ENCODE measurements around the gene KRTAP12-3. TPM values are rescaled to one million over a fixed set of nuclear protein-coding genes. Genes with fewer than 3 reads are reported as not detected.
"Not testable (repeated sequence)": the region's sequence is repeated elsewhere in the genome, so short reads cannot be mapped to it uniquely, and the experiment has no call there.

KRTAP12-3 gene
- total RNA-seq, 2 experiments from 2014 or later, result not detected

DNA sequence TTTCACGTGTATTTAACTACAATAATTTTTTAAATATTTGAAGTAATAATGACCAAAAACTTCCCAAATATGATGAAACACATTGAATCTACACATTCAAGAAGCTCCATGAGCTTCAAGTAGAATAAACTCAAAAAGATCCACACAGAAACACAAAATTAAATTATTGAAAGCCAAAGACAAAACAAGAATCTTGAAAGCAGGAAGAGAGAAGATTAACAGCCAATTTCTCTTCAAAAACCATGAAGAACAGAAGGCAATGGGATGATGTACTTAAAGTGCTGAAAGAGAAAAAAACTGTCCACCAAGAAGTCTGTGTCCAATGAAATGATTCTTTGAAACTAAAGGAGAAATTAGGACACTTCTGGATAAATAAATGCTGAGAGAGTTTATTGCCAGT lies 25.7 kb upstream of the KRTAP12-3 start:
- CTCF ChIA-PET, result no interaction called here
- Mint-ChIP-seq H3K27me3 (peaks cover 22% of the 10 kb centered on the region), H3K27ac (no peak overlapping the region), H3K4me1 (peaks cover 13% of the 10 kb centered on the region), H3K4me3 (no peak overlapping the region), H3K9me3 (peaks cover 33% of the 10 kb centered on the region), H3K36me3 (ENCODE audit: low read depth) (peaks cover 24% of the 10 kb centered on the region)
- POLR2A ChIA-PET, result no interaction called here
- DNase-seq, result no peak

DNA sequence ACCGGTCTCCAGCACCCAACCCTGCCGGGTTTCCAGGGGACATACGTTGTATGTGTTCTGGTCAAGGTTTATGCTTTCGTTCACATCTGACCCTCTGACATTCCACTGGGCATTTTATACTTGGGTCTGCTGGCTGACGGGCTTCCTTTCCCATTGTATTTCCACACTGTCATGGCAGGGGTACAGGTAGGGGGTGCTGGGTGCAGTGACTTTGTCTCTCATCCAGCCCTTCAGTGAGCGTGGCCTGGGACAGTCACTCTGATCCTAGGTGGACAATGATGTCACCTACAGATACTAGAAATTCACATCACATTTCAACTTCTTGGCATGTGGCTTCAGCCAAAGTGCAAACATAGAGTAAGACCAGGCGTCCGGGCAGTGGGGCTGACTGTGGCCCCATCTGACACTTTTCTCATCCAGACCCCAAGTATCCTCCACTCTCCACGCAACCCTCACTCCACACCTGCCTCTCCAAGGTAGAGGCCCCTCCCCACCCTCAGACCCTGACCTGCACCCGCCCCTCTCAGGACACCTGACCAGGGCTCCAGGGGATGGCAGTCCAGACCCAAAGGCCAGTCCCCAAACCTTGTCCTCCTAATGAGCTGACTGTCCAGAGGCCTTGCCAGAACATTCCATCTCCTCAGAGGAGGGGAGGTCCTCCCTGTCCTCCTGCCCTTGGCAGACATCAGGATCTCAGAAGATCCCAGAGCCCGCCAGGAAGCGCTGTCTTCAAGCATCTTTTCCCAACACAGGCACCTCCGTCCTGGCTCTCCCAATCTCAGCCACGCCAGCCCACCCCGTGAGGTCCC lies 21.3 kb upstream of the KRTAP12-3 start:
- Mint-ChIP-seq H3K4me1 (no peaks in the 10 kb centered on the region), H3K9me3 (peaks cover 29% of the 10 kb centered on the region), H3K4me3 (no peak overlapping the region), H3K27me3 (peaks cover 22% of the 10 kb centered on the region), H3K27ac (no peak overlapping the region), H3K36me3 (ENCODE audit: low read depth) (peaks cover 11% of the 10 kb centered on the region)
- no peak for DNase-seq
- ChIA-PET POLR2A (no interaction called here), CTCF (no interaction called here)

DNA sequence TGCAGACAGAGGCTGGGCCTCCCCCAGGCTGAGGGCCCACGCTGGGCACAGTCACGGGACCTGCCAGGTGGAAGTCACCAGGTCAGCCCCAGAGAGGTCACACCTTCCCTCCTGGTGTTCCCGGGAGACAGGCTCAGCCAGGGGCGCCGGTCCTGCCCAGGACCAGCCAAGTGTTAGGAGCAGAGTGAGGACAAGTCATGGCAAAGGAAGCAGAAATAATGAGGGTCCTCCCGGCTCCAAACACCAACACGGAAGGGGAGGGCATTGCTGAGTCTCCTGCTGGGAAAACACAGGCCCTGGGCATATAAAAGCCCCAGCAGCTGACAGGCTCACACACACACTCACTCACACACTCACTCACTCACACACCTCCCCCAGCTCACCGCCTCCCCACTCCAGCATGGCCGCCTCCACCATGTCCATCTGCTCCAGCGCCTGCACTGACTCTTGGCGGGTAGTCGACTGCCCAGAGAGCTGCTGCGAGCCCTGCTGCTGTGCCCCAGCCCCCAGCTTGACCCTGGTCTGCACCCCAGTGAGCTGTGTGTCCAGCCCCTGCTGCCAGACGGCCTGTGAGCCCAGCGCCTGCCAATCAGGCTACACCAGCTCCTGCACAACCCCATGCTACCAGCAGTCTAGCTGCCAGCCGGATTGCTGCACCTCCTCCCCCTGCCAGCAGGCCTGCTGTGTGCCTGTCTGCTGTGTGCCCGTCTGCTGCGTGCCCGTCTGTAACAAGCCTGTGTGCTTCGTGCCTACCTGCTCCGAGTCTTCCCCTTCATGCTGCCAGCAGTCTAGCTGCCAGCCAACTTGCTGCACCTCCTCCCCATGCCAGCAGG lies 20.5 kb upstream of the KRTAP12-3 start, which contains the start of gene KRTAP10-10:
Gene KRTAP10-10, plus strand, starts transcription at position 339 of the 833 bp plus-strand sequence. Its CDS starts 62 bp downstream, at position 401.
- Mint-ChIP-seq H3K9me3 (peaks cover 24% of the 10 kb centered on the region), H3K4me3 (no peak within 1 kb of the TSS), H3K4me1 (no peaks in the 10 kb centered on the region), H3K36me3 (ENCODE audit: low read depth) (peaks cover 5% of the 10 kb centered on the region), H3K27me3 (peaks cover 17% of the 10 kb centered on the region), H3K27ac (no peak within 1 kb of the TSS)
- ChIA-PET CTCF (no interaction called here), POLR2A (no interaction called here)
- DNase-seq, result no peak

DNA sequence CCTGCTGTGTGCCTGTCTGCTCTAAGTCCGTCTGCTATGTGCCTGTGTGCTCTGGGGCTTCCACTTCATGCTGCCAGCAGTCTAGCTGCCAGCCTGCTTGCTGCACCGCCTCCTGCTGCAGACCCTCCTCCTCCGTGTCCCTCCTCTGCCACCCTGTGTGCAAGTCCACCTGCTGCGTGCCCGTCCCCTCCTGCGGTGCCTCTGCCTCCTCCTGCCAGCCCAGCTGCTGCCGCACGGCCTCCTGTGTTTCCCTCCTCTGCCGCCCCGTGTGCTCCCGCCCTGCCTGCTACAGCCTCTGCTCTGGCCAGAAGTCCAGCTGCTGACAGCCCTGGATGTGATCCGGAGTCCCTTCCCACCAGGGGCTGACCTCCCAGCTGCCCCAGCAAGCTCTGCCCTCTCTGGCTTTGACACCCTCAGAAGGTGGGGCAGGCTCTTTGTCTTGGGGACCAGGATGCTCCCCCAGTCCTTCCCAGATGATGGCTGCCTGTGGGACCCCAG lies 19.8 kb upstream of the KRTAP12-3 start:
- DNase-seq; H3K4me1 Mint-ChIP-seq; H3K27ac Mint-ChIP-seq; POLR2A ChIA-PET; H3K36me3 Mint-ChIP-seq (ENCODE audit: low read depth); CTCF ChIA-PET; H3K4me3 Mint-ChIP-seq: not testable (repeated sequence)
- Mint-ChIP-seq H3K9me3 (peaks cover 25% of the 10 kb centered on the region), H3K27me3 (peaks cover 15% of the 10 kb centered on the region)

DNA sequence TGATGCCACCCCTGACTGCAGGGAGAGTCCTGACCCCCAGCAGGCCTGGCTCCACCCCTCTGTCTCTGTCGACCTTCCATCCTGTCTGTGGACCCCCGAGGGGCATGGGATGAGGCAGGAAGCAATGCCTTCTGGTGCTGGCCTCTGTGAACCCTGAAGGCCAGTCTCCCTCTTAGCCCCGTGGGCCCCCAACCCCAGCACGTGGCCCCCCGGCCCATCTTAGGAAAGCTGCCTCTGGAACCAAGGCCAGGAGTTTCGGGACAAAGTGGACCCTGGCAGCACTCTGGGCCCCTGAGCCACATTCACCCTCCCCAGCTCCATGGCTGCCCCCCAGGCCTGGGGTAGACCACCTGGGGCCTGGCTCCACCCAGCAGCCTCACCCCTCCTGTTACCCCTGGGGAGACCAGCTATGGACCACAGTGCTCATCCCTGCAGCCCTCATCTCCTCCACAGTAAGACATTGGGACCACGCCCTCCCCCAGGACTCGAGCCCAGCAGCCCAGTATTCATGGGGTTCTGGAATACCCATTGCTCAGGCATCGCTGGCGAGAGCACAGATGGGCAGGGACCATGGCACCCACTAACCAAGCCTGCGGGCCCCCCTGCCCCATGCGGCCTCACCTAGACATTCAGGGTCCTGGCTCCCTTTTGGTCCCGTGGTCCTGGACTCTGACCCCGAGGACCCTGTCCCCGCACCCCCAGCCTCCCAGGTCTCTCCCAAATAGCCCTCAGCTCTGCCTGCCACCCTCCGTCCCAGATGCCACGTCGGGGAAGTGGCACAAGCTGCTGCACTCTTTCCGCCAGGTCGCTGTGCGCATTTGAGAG lies 19.0 kb upstream of the KRTAP12-3 start:
- CTCF ChIA-PET; H3K4me1 Mint-ChIP-seq; DNase-seq; H3K4me3 Mint-ChIP-seq; H3K36me3 Mint-ChIP-seq (ENCODE audit: low read depth); POLR2A ChIA-PET: not testable (repeated sequence)
- H3K27me3 Mint-ChIP-seq, result peaks cover 14% of the 10 kb centered on the region
- peak overlapping the region; percentile 24 for H3K27ac Mint-ChIP-seq
- peaks cover 32% of the 10 kb centered on the region for H3K9me3 Mint-ChIP-seq

DNA sequence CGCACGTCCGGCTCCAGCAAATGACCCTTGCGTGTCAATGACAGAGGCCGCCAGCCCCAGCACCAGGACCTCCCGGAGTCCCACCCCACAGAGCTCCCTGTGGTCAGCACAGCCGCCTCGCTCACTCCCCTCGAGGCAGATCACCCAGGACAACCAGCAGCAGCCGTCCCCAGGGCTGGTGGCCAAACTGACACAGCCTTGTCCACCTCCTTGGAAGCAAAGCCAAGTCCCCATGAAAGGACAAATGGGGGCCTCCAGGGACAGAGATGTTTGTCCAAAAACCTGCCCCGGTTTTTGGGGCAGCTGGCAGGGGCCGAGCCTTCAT lies 18.4 kb upstream of the KRTAP12-3 start:
- Mint-ChIP-seq H3K27me3 (peaks cover 14% of the 10 kb centered on the region), H3K4me1 (no peaks in the 10 kb centered on the region), H3K27ac (peak overlapping the region; percentile 24), H3K4me3 (no peak overlapping the region), H3K9me3 (peaks cover 35% of the 10 kb centered on the region), H3K36me3 (ENCODE audit: low read depth) (peaks cover 12% of the 10 kb centered on the region)
- CTCF ChIA-PET, result no interaction called here
- DNase-seq, result no peak
- POLR2A ChIA-PET, result no interaction called here

DNA sequence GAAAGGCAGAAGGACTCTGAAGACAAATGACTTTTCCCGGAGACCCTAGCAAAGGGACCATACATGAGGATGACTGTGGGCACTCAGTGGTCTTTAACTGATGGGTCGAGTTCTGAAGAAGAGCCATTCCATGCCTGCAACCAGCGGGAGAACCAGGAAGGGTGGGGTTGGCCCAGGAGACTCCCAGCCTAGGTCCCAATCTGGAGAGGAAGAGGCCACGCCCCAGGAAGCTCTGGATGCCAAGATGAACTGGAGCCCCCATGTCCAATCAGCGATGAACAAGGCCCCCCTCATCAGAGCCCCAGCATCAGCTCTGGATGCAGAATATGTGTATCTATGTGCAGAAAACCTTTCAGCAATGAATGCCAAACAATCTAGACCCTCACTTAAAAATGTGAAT lies 17.0 kb upstream of the KRTAP12-3 start:
- peaks cover 20% of the 10 kb centered on the region for H3K36me3 Mint-ChIP-seq (ENCODE audit: low read depth)
- peaks cover 39% of the 10 kb centered on the region for H3K9me3 Mint-ChIP-seq
- ChIA-PET CTCF (no interaction called here), POLR2A (no interaction called here)
- H3K27me3 Mint-ChIP-seq, result peaks cover 11% of the 10 kb centered on the region
- H3K4me1 Mint-ChIP-seq, result no peaks in the 10 kb centered on the region
- H3K4me3 Mint-ChIP-seq, result no peak overlapping the region
- H3K27ac Mint-ChIP-seq, result no peak overlapping the region
- no peak for DNase-seq

DNA sequence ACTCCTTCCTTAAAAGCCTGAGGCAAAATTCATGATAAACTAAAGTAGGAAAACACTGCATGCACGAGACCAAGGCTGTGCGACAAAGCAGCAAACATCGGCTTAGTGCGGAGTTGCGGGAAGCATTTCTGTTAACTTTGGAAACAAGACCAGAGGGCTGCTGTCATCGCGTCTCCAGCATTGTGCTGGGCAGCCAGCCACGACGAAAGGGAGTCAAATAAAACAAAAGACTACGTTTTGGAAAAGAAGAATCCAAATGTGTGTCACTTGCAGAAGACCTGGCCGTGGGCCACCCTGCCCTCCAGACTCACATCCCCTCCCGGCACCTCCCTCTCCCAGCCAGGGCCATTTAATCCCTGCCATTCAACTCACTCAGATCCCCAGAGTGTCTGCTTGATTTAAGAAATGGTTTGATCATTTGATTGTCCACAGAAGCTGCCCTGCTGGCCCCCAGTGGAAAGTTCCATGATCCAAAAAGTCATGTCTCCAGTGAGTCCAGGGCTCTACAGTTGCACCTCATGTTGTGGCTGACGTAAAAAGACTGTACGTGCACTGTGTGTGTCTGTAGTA lies 13.9 kb upstream of the KRTAP12-3 start:
- H3K27ac Mint-ChIP-seq, result no peak overlapping the region
- CTCF ChIA-PET, result no interaction called here

DNA sequence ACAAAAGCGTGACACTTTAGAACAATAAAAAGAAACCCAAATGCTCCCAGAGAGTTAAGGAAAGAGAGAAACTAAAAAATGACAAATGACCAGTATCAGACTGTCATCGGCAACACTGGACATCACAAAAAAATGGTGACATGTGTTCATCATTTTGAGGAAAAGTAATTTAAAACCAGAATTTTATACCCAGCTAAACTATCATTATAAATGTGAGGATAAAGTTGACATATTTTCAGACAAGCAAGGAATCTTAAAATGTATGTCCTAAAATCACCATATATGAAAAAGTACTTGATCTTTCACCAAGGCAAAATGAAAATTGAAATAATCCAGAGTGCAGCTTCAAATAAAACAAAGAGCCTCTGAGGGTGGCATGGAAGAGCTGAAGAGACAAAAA lies 12.9 kb upstream of the KRTAP12-3 start:
- POLR2A ChIA-PET, result interaction anchor here (1.5 kb wide), 1 partner anchor 12 kb away, joined by 3 read pairs; the partner anchor contains the start of gene KRTAP12-3
- CTCF ChIA-PET, result interaction anchor here (1.0 kb wide), 1 partner anchor 10 kb away, joined by 3 read pairs; the partner anchor contains the start of gene KRTAP12-4

More for the DNA sequence above, 13.9 kb upstream of the KRTAP12-3 start:
- DNase-seq, result no peak
- POLR2A ChIA-PET, result no interaction called here
- Mint-ChIP-seq H3K9me3 (peaks cover 42% of the 10 kb centered on the region), H3K27me3 (peaks cover 10% of the 10 kb centered on the region), H3K4me1 (no peaks in the 10 kb centered on the region), H3K4me3 (no peak overlapping the region), H3K36me3 (ENCODE audit: low read depth) (peaks cover 20% of the 10 kb centered on the region)

DNA sequence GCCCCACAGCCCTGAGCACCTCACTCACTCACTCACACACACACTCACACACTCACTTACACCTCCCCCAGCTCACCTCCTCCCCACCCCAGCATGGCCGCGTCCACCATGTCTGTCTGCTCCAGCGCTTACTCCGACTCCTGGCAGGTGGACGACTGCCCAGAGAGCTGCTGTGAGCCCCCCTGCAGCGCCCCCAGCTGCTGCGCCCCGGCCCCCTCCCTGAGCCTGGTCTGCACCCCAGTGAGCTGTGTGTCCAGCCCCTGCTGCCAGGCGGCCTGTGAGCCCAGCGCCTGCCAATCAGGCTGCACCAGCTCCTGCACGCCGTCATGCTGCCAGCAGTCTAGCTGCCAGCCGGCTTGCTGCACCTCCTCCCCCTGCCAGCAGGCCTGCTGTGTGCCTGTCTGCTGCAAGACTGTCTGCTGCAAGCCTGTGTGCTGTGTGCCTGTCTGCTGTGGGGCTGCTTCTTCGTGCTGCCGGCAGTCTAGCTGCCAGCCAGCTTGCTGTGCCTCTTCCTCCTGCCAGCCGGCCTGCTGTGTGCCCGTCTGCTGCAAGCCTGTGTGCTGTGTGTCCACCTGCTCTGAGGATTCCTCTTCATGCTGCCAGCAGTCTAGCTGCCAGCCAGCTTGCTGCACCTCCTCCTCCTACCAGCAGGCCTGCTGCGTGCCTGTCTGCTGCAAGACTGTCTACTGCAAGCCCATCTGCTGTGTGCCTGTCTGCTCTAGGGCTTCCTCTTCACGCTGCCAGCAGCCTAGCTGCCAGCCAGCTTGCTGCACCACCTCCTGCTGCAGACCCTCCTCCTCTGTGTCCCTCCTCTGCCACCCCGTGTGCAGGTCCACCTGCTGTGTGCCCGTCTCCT lies 11.1 kb upstream of the KRTAP12-3 start, which contains the start of gene KRTAP10-11:
Gene KRTAP10-11, plus strand, starts transcription at position 49 of the 856 bp plus-strand sequence. Its CDS starts 45 bp downstream, at position 94.
- CTCF ChIA-PET, result interaction anchor here (1.1 kb wide), 1 partner anchor 136 kb away, joined by 4 read pairs; no protein-coding TSS in a partner anchor
- H3K27ac Mint-ChIP-seq, DNase-seq, H3K4me1 Mint-ChIP-seq, H3K27me3 Mint-ChIP-seq, H3K4me3 Mint-ChIP-seq: not testable (repeated sequence)
- POLR2A ChIA-PET, result interaction anchor here (1.5 kb wide), 1 partner anchor 11 kb away, joined by 3 read pairs; the partner anchor contains the start of gene KRTAP12-3
- Mint-ChIP-seq H3K9me3 (peaks cover 27% of the 10 kb centered on the region), H3K36me3 (ENCODE audit: low read depth) (peaks cover 16% of the 10 kb centered on the region)

More for the DNA sequence above, 12.9 kb upstream of the KRTAP12-3 start:
- no peak overlapping the region for H3K4me3 Mint-ChIP-seq
- peaks cover 10% of the 10 kb centered on the region for H3K27me3 Mint-ChIP-seq
- DNase-seq, result no peak
- no peak overlapping the region for H3K27ac Mint-ChIP-seq
- peaks cover 42% of the 10 kb centered on the region for H3K9me3 Mint-ChIP-seq
- peaks cover 20% of the 10 kb centered on the region for H3K36me3 Mint-ChIP-seq (ENCODE audit: low read depth)
- H3K4me1 Mint-ChIP-seq, result no peaks in the 10 kb centered on the region

DNA sequence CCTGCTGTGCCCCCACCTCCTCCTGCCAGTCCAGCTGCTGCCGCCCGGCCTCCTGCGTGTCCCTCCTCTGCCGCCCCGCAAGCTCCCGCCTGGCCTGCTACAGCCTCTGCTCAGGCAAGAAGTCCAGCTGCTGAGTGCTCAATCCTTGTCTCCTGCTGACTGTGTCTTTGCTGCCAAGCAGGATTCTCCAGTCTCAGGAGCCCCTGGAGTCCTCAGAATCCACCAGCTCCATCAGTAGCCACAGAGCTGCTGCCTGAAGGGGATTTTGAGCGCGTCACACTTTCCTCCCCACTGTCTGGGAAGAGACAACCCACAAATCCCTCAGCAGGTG lies 10.5 kb upstream of the KRTAP12-3 start:
- Mint-ChIP-seq H3K27me3 (peaks cover 7% of the 10 kb centered on the region), H3K27ac (no peak overlapping the region), H3K36me3 (ENCODE audit: low read depth) (peaks cover 16% of the 10 kb centered on the region), H3K9me3 (peaks cover 27% of the 10 kb centered on the region), H3K4me1 (no peaks in the 10 kb centered on the region), H3K4me3 (no peak overlapping the region)
- ChIA-PET CTCF (no interaction called here), POLR2A (no interaction called here)
- no peak for DNase-seq
